Inflammatory macrophage treated with lipopolysaccharide for 4 hours (primary cell): ENCODE measurements around the gene PTPRT.
"Not testable (repeated sequence)": the region's sequence is repeated elsewhere in the genome, so short reads cannot be mapped to it uniquely, and the experiment has no call there.

ENCODE experiments used
- DNase-seq: peaks from one replicate; pipeline ENCODE4 v3.0.0-alpha.2; 2020

PTPRT gene

GRCh38 chr20:42900764-42901163, 288.9 kb downstream of the PTPRT start:
- not testable (repeated sequence) for DNase-seq

- no peak for DNase-seq
Observed at GRCh38 chr20:42895020-42895419, 294.7 kb downstream of the PTPRT start.

GRCh38 chr20:42894483-42894882, 295.2 kb downstream of the PTPRT start:
- no peak for DNase-seq

- DNase-seq = no peak
Observed at GRCh38 chr20:42889517-42889916, 300.2 kb downstream of the PTPRT start.

- no peak for DNase-seq
Observed at GRCh38 chr20:42887281-42887680, 302.4 kb downstream of the PTPRT start.

GRCh38 chr20:42886801-42887200, 302.9 kb downstream of the PTPRT start:
- DNase-seq = no peak

- DNase-seq = no peak
Observed at GRCh38 chr20:42886046-42886445, 303.7 kb downstream of the PTPRT start.

- no peak for DNase-seq
Observed at GRCh38 chr20:42875581-42875980, 314.1 kb downstream of the PTPRT start.

GRCh38 chr20:42873259-42873658, 316.4 kb downstream of the PTPRT start:
- no peak for DNase-seq

- no peak for DNase-seq
Observed at GRCh38 chr20:42864116-42864515, 325.6 kb downstream of the PTPRT start.

- DNase-seq = no peak
Observed at GRCh38 chr20:42862446-42862845, 327.3 kb downstream of the PTPRT start.

- no peak for DNase-seq
Observed at GRCh38 chr20:42857446-42857845, 332.3 kb downstream of the PTPRT start.

- no peak for DNase-seq
Observed at GRCh38 chr20:42855896-42856295, 333.8 kb downstream of the PTPRT start.

GRCh38 chr20:42852691-42853090, 337.0 kb downstream of the PTPRT start:
- no peak for DNase-seq

- no peak for DNase-seq
Observed at GRCh38 chr20:42846784-42847490, 342.8 kb downstream of the PTPRT start.

GRCh38 chr20:42844751-42845150, 345.0 kb downstream of the PTPRT start:
- no peak for DNase-seq

GRCh38 chr20:42837456-42837855, 352.2 kb downstream of the PTPRT start:
- DNase-seq = no peak

GRCh38 chr20:42836339-42836738, 353.4 kb downstream of the PTPRT start:
- no peak for DNase-seq

- no peak for DNase-seq
Observed at GRCh38 chr20:42807876-42808275, 381.8 kb downstream of the PTPRT start.

GRCh38 chr20:42795111-42795695, 394.5 kb downstream of the PTPRT start:
- no peak for DNase-seq

GRCh38 chr20:42792052-42792451, 397.7 kb downstream of the PTPRT start:
- DNase-seq = no peak

GRCh38 chr20:42790111-42790510, 399.6 kb downstream of the PTPRT start:
- DNase-seq = no peak

GRCh38 chr20:42788707-42789106, 401.0 kb downstream of the PTPRT start:
- no peak for DNase-seq

- no peak for DNase-seq
Observed at GRCh38 chr20:42785041-42785440, 404.7 kb downstream of the PTPRT start.

- no peak for DNase-seq
Observed at GRCh38 chr20:42779216-42779615, 410.5 kb downstream of the PTPRT start.
